ENCODE results near the gene EIF4E2. TPM values are rescaled to one million over a fixed set of nuclear protein-coding genes. Genes with fewer than 3 reads are reported as not detected.

The EIF4E2 gene
- total and polyA plus RNA-seq, 7 experiments from 2014 or later = 51.9 to 77.6 (median 61.6) TPM

GRCh38 chr2:232577841-232578240, 27.4 kb downstream of the EIF4E2 start:
- H3K27me3 ChIP-seq (ENCODE audit: control insufficient read depth in 2 of 2, insufficient read depth in 2 of 2, low read length in 2 of 2) = no peaks in the 10 kb centered on the region
- H3K4me3 Mint-ChIP-seq = no peak overlapping the region
- H3K27ac ChIP-seq (ENCODE audit: low read depth, low read length) = no peak overlapping the region
- H3K27me3 Mint-ChIP-seq = no peaks in the 10 kb centered on the region
- H3K4me3 ChIP-seq (ENCODE audit: low read length) = no peak overlapping the region
- no peaks in the 10 kb centered on the region for H3K9me3 ChIP-seq (ENCODE audit: control insufficient read depth in 2 of 3, low read length in 3 of 3)
- peaks cover 0 to 15% (median 0%) of the 10 kb centered on the region in 7 donors for H3K4me1 Mint-ChIP-seq
- intact Hi-C loops (cut with micrococcal nuclease) = no loop called here
- H3K36me3 Mint-ChIP-seq = peaks cover 30 to 73% (median 49%) of the 10 kb centered on the region in 5 donors
- no peak overlapping the region for H3K27ac Mint-ChIP-seq
- no peaks in the 10 kb centered on the region for H3K4me1 ChIP-seq (ENCODE audit: control insufficient read depth in 2 of 2, insufficient read depth in 2 of 2, low read length in 2 of 2)
- ChIA-PET CTCF (interaction anchor here (0.6 kb wide), 1 partner anchor 28 kb away, joined by 3 read pairs; no protein-coding TSS in a partner anchor), POLR2A (no interaction called here)
- DNase-seq = no peak
- ATAC-seq = no peak
- peaks cover 0 to 7% (median 0%) of the 10 kb centered on the region in 11 donors for H3K9me3 Mint-ChIP-seq
- H3K36me3 ChIP-seq (ENCODE audit: control insufficient read depth in 2 of 3, insufficient read depth in 3 of 3, low read length in 3 of 3) = peaks cover 9 to 68% (median 15%) of the 10 kb centered on the region in 3 experiments

- POLR2A ChIA-PET = no interaction called here
- CTCF ChIA-PET = no interaction called here
- Histone ChIP-seq H3K4me1 (ENCODE audit: control insufficient read depth in 2 of 2, insufficient read depth in 2 of 2, low read length in 2 of 2) (no peaks in the 10 kb centered on the region), H3K9me3 (ENCODE audit: control insufficient read depth in 2 of 3, low read length in 3 of 3) (peaks cover 0 to 4% (median 0%) of the 10 kb centered on the region in 3 experiments), H3K27me3 (ENCODE audit: control insufficient read depth in 2 of 2, insufficient read depth in 2 of 2, low read length in 2 of 2) (no peaks in the 10 kb centered on the region), H3K36me3 (ENCODE audit: control insufficient read depth in 2 of 3, insufficient read depth in 3 of 3, low read length in 3 of 3) (peaks cover 9 to 68% (median 15%) of the 10 kb centered on the region in 3 experiments), H3K27ac (ENCODE audit: low read depth, low read length) (no peak overlapping the region), H3K4me3 (ENCODE audit: low read length) (no peak overlapping the region)
- Mint-ChIP-seq H3K9me3 (peaks cover 0 to 15% (median 0%) of the 10 kb centered on the region in 11 donors), H3K36me3 (peaks cover 30 to 79% (median 56%) of the 10 kb centered on the region in 5 donors), H3K4me3 (no peak overlapping the region), H3K4me1 (peaks cover 0 to 15% (median 0%) of the 10 kb centered on the region in 7 donors), H3K27ac (no peak overlapping the region), H3K27me3 (no peaks in the 10 kb centered on the region)
- DNase-seq (no peak), ATAC-seq (no peak)
- intact Hi-C loops (cut with micrococcal nuclease) = no loop called here
Measured at GRCh38 chr2:232578626-232579025, 28.1 kb downstream of the EIF4E2 start.

GRCh38 chr2:232580648-232580981, 30.1 kb downstream of the EIF4E2 start:
- H3K4me1 ChIP-seq (ENCODE audit: control insufficient read depth in 2 of 2, insufficient read depth in 2 of 2, low read length in 2 of 2) = no peaks in the 10 kb centered on the region
- H3K36me3 ChIP-seq (ENCODE audit: control insufficient read depth in 2 of 3, insufficient read depth in 3 of 3, low read length in 3 of 3) = peaks cover 0 to 58% (median 11%) of the 10 kb centered on the region in 3 experiments
- no peak overlapping the region for H3K4me3 ChIP-seq (ENCODE audit: low read length)
- ATAC-seq (no peak), DNase-seq (no peak)
- Mint-ChIP-seq H3K27me3 (no peaks in the 10 kb centered on the region), H3K9me3 (peaks cover 0 to 21% (median 0%) of the 10 kb centered on the region in 11 donors), H3K36me3 (peaks cover 23 to 77% (median 55%) of the 10 kb centered on the region in 5 donors), H3K4me3 (no peak overlapping the region), H3K4me1 (peaks cover 0 to 15% (median 0%) of the 10 kb centered on the region in 7 donors), H3K27ac (no peak overlapping the region)
- peaks cover 0 to 4% (median 0%) of the 10 kb centered on the region in 3 experiments for H3K9me3 ChIP-seq (ENCODE audit: control insufficient read depth in 2 of 3, low read length in 3 of 3)
- intact Hi-C loops (cut with micrococcal nuclease) = no loop called here
- POLR2A ChIA-PET = no interaction called here
- no peaks in the 10 kb centered on the region for H3K27me3 ChIP-seq (ENCODE audit: control insufficient read depth in 2 of 2, insufficient read depth in 2 of 2, low read length in 2 of 2)
- CTCF ChIA-PET = no interaction called here
- no peak overlapping the region for H3K27ac ChIP-seq (ENCODE audit: low read depth, low read length)

- H3K27me3 ChIP-seq (ENCODE audit: control insufficient read depth in 2 of 2, insufficient read depth in 2 of 2, low read length in 2 of 2) = no peaks in the 10 kb centered on the region
- peaks cover 0 to 21% (median 0%) of the 10 kb centered on the region in 11 donors for H3K9me3 Mint-ChIP-seq
- H3K4me3 ChIP-seq (ENCODE audit: low read length) = no peak overlapping the region
- peaks cover 23 to 77% (median 55%) of the 10 kb centered on the region in 5 donors for H3K36me3 Mint-ChIP-seq
- H3K27ac ChIP-seq (ENCODE audit: low read depth, low read length) = no peak overlapping the region
- ChIA-PET POLR2A (no interaction called here), CTCF (no interaction called here)
- peaks cover 0 to 4% (median 0%) of the 10 kb centered on the region in 3 experiments for H3K9me3 ChIP-seq (ENCODE audit: control insufficient read depth in 2 of 3, low read length in 3 of 3)
- no peak for ATAC-seq
- no peak overlapping the region for H3K4me3 Mint-ChIP-seq
- H3K27me3 Mint-ChIP-seq = no peaks in the 10 kb centered on the region
- H3K27ac Mint-ChIP-seq = peak overlapping the region in 1 of 9 donors; percentile 4
- peaks cover 0 to 15% (median 0%) of the 10 kb centered on the region in 7 donors for H3K4me1 Mint-ChIP-seq
- DNase-seq = no peak
- no peaks in the 10 kb centered on the region for H3K4me1 ChIP-seq (ENCODE audit: control insufficient read depth in 2 of 2, insufficient read depth in 2 of 2, low read length in 2 of 2)
- intact Hi-C loops (cut with micrococcal nuclease) = no loop called here
- H3K36me3 ChIP-seq (ENCODE audit: control insufficient read depth in 2 of 3, insufficient read depth in 3 of 3, low read length in 3 of 3) = peaks cover 0 to 58% (median 11%) of the 10 kb centered on the region in 3 experiments
Measured at GRCh38 chr2:232581725-232582124, 31.2 kb downstream of the EIF4E2 start.

- DNase-seq (no peak), ATAC-seq (no peak)
- Mint-ChIP-seq H3K27ac (no peak overlapping the region), H3K9me3 (peaks cover 0 to 21% (median 0%) of the 10 kb centered on the region in 11 donors), H3K4me3 (no peak overlapping the region), H3K27me3 (no peaks in the 10 kb centered on the region), H3K4me1 (peaks cover 0 to 15% (median 0%) of the 10 kb centered on the region in 7 donors), H3K36me3 (peaks cover 17 to 60% (median 40%) of the 10 kb centered on the region in 5 donors)
- Histone ChIP-seq H3K36me3 (ENCODE audit: control insufficient read depth in 2 of 3, insufficient read depth in 3 of 3, low read length in 3 of 3) (peaks cover 0 to 51% (median 11%) of the 10 kb centered on the region in 3 experiments), H3K27ac (ENCODE audit: low read depth, low read length) (no peak overlapping the region), H3K4me1 (ENCODE audit: control insufficient read depth in 2 of 2, insufficient read depth in 2 of 2, low read length in 2 of 2) (no peaks in the 10 kb centered on the region), H3K4me3 (ENCODE audit: low read length) (no peak overlapping the region), H3K9me3 (ENCODE audit: control insufficient read depth in 2 of 3, low read length in 3 of 3) (peaks cover 0 to 4% (median 0%) of the 10 kb centered on the region in 3 experiments), H3K27me3 (ENCODE audit: control insufficient read depth in 2 of 2, insufficient read depth in 2 of 2, low read length in 2 of 2) (no peaks in the 10 kb centered on the region)
- intact Hi-C loops (cut with micrococcal nuclease) = no loop called here
- ChIA-PET CTCF (no interaction called here), POLR2A (no interaction called here)
Measured at GRCh38 chr2:232584238-232584637, 33.7 kb downstream of the EIF4E2 start.

- ATAC-seq (no peak), DNase-seq (no peak)
- H3K36me3 Mint-ChIP-seq = peaks cover 6 to 39% (median 22%) of the 10 kb centered on the region in 5 donors
- peaks cover 0 to 4% (median 0%) of the 10 kb centered on the region in 3 experiments for H3K9me3 ChIP-seq (ENCODE audit: control insufficient read depth in 2 of 3, low read length in 3 of 3)
- H3K27me3 Mint-ChIP-seq = no peaks in the 10 kb centered on the region
- CTCF ChIA-PET = no interaction called here
- peaks cover 0 to 21% (median 0%) of the 10 kb centered on the region in 11 donors for H3K9me3 Mint-ChIP-seq
- no peaks in the 10 kb centered on the region for H3K27me3 ChIP-seq (ENCODE audit: control insufficient read depth in 2 of 2, insufficient read depth in 2 of 2, low read length in 2 of 2)
- H3K4me3 ChIP-seq (ENCODE audit: low read length) = no peak overlapping the region
- no peak overlapping the region for H3K27ac ChIP-seq (ENCODE audit: low read depth, low read length)
- no peak overlapping the region for H3K27ac Mint-ChIP-seq
- peaks cover 0 to 25% (median 5%) of the 10 kb centered on the region in 3 experiments for H3K36me3 ChIP-seq (ENCODE audit: control insufficient read depth in 2 of 3, insufficient read depth in 3 of 3, low read length in 3 of 3)
- H3K4me3 Mint-ChIP-seq = no peak overlapping the region
- no peaks in the 10 kb centered on the region for H3K4me1 ChIP-seq (ENCODE audit: control insufficient read depth in 2 of 2, insufficient read depth in 2 of 2, low read length in 2 of 2)
- no peaks in the 10 kb centered on the region for H3K4me1 Mint-ChIP-seq
- intact Hi-C loops (cut with micrococcal nuclease) = no loop called here
- POLR2A ChIA-PET = no interaction called here
Measured at GRCh38 chr2:232586943-232587505, 36.5 kb downstream of the EIF4E2 start.

GRCh38 chr2:232587512-232587911, 37.0 kb downstream of the EIF4E2 start:
- Histone ChIP-seq H3K9me3 (ENCODE audit: control insufficient read depth in 2 of 3, low read length in 3 of 3) (peaks cover 0 to 4% (median 0%) of the 10 kb centered on the region in 3 experiments), H3K27ac (ENCODE audit: low read depth, low read length) (no peak overlapping the region), H3K4me3 (ENCODE audit: low read length) (no peak overlapping the region), H3K36me3 (ENCODE audit: control insufficient read depth in 2 of 3, insufficient read depth in 3 of 3, low read length in 3 of 3) (peaks cover 0 to 20% (median under 1%) of the 10 kb centered on the region in 3 experiments), H3K27me3 (ENCODE audit: control insufficient read depth in 2 of 2, insufficient read depth in 2 of 2, low read length in 2 of 2) (no peaks in the 10 kb centered on the region), H3K4me1 (ENCODE audit: control insufficient read depth in 2 of 2, insufficient read depth in 2 of 2, low read length in 2 of 2) (no peaks in the 10 kb centered on the region)
- H3K9me3 Mint-ChIP-seq = peaks cover 0 to 17% (median 0%) of the 10 kb centered on the region in 11 donors
- CTCF ChIA-PET = interaction anchor here (0.5 kb wide), 1 partner anchor 18 kb away, joined by 6 read pairs; no protein-coding TSS in a partner anchor
- no peak for ATAC-seq
- H3K36me3 Mint-ChIP-seq = peaks cover 3 to 34% (median 17%) of the 10 kb centered on the region in 5 donors
- H3K4me3 Mint-ChIP-seq = no peak overlapping the region
- intact Hi-C loops (cut with micrococcal nuclease) = no loop called here
- H3K4me1 Mint-ChIP-seq = no peaks in the 10 kb centered on the region
- DNase-seq = no peak
- no peaks in the 10 kb centered on the region for H3K27me3 Mint-ChIP-seq
- POLR2A ChIA-PET = no interaction called here
- no peak overlapping the region for H3K27ac Mint-ChIP-seq
